ENCODE results near the gene MKLN1. TPM values are rescaled to one million over a fixed set of nuclear protein-coding genes. Genes with fewer than 3 reads are reported as not detected.
"Not testable (repeated sequence)": the region's sequence is repeated elsewhere in the genome, so short reads cannot be mapped to it uniquely, and the experiment has no call there.

The MKLN1 gene
- polyA plus RNA-seq, 2 of the 4 experiments (the other 2 are of a cell fraction), result 39.6 to 84.5 TPM

GRCh38 chr7:131513245-131514061 lies 185.8 kb downstream of the MKLN1 start (continued):
- TF ChIP-seq, protein P1, sequence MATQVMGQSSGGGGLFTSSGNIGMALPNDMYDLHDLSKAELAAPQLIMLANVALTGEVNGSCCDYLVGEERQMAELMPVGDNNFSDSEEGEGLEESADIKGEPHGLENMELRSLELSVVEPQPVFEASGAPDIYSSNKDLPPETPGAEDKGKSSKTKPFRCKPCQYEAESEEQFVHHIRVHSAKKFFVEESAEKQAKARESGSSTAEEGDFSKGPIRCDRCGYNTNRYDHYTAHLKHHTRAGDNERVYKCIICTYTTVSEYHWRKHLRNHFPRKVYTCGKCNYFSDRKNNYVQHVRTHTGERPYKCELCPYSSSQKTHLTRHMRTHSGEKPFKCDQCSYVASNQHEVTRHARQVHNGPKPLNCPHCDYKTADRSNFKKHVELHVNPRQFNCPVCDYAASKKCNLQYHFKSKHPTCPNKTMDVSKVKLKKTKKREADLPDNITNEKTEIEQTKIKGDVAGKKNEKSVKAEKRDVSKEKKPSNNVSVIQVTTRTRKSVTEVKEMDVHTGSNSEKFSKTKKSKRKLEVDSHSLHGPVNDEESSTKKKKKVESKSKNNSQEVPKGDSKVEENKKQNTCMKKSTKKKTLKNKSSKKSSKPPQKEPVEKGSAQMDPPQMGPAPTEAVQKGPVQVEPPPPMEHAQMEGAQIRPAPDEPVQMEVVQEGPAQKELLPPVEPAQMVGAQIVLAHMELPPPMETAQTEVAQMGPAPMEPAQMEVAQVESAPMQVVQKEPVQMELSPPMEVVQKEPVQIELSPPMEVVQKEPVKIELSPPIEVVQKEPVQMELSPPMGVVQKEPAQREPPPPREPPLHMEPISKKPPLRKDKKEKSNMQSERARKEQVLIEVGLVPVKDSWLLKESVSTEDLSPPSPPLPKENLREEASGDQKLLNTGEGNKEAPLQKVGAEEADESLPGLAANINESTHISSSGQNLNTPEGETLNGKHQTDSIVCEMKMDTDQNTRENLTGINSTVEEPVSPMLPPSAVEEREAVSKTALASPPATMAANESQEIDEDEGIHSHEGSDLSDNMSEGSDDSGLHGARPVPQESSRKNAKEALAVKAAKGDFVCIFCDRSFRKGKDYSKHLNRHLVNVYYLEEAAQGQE (IDR thresholded peaks at IDR 0.05), result no peak
- TF ChIP-seq ESRRA (IDR thresholded peaks at IDR 0.05; ENCODE audit: borderline replicate concordance, low read length), result no peak
- TF ChIP-seq NPAS2 (CRISPR knock-in tag; IDR thresholded peaks at IDR 0.05; ENCODE audit: borderline replicate concordance), result no peak
- TF ChIP-seq POLR2A (IDR thresholded peaks at IDR 0.05; ENCODE audit: low read length), result no peak
- TF ChIP-seq ZSCAN20 (CRISPR knock-in tag; IDR thresholded peaks at IDR 0.05), result no peak
- no peak for TF ChIP-seq HOXB13 (CRISPR knock-in tag; IDR thresholded peaks at IDR 0.05; ENCODE audit: low read depth)
- no peak for TF ChIP-seq CHD2 (IDR thresholded peaks at IDR 0.05; ENCODE audit: low read length, partially characterized antibody)
- no peak for TF ChIP-seq USF2 (IDR thresholded peaks at IDR 0.05)

DNA sequence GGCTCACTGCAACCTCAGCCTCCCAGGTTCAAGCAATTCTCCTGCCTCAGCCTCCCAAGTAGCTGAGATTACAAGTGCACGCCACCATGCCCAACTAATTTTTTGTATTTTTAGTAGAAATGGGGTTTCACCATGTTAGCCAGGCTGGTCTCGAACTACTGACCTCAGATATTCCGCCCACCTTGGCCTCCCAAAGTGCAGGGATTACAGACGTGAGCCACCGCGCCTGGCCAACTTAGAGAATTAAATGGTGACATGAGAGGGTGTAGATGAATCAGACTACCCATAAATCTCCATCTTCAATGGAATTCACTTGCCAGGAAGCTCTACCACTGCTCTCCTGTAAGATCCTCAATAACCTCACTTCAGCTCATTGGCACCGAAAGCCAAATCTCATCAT lies 187.8 kb downstream of the MKLN1 start:
- POLR2A ChIA-PET; H3K9me3 ChIP-seq; H3K4me2 ChIP-seq; H3K4me1 ChIP-seq; FAIRE-seq; ATAC-seq; H3K27ac ChIP-seq; H3K4me3 ChIP-seq; DNase-seq (ENCODE audit: low read depth in 1 of 2, low spot score in 1 of 2): not testable (repeated sequence)
- CTCF ChIA-PET, result interaction anchor here (0.8 to 11.9 kb wide), 9 partner anchors 9 to 533 kb away, joined by 3 to 212 read pairs (median 8); no protein-coding TSS in a partner anchor
- 88% methylated on average over 7 of the region's 7 CpGs for WGBS (ENCODE audit: missing lambda C conversion rate)

GRCh38 chr7:131517218-131517923 lies 189.7 kb downstream of the MKLN1 start:
- no peak overlapping the region for H3K27ac ChIP-seq
- H3K4me3 ChIP-seq, result no peak overlapping the region
- WGBS (ENCODE audit: missing lambda C conversion rate), result 89% methylated on average over 19 of the region's 19 CpGs
- H3K4me2 ChIP-seq, result no peak overlapping the region
- H3K9me3 ChIP-seq, result no peaks in the 10 kb centered on the region
- POLR2A ChIA-PET, result no interaction called here
- TF ChIP-seq POLR2AphosphoS2 (conservative IDR thresholded peaks at IDR 0.05; ENCODE audit: low read length) (no peak), NFE2L2 (conservative IDR thresholded peaks at IDR 0.05; ENCODE audit: low read length) (no peak), SMC3 (IDR thresholded peaks at IDR 0.05) (no peak), RAD21 (conservative IDR thresholded peaks at IDR 0.05 in 1 of 2, IDR thresholded peaks at IDR 0.05 in 1 of 2) (no peak), NR3C1 (IDR thresholded peaks at IDR 0.05) (no peak), CHD2 (IDR thresholded peaks at IDR 0.05; ENCODE audit: low read length, partially characterized antibody) (no peak), KDM1A (IDR thresholded peaks at IDR 0.05; ENCODE audit: low read depth) (no peak), KDM5A (IDR thresholded peaks at IDR 0.05) (no peak), SREBF2 (IDR thresholded peaks at IDR 0.05) (no peak), CBX8 (IDR thresholded peaks at IDR 0.05) (no peak), PHF8 (IDR thresholded peaks at IDR 0.05; ENCODE audit: borderline replicate concordance, low read depth) (no peak), ZNF302 (CRISPR knock-in tag; IDR thresholded peaks at IDR 0.05) (no peak), RFX5 (IDR thresholded peaks at IDR 0.05) (no peak), MAZ (IDR thresholded peaks at IDR 0.05; ENCODE audit: borderline replicate concordance, low read depth, low read length) (no peak)
- TF ChIP-seq, protein P2, sequence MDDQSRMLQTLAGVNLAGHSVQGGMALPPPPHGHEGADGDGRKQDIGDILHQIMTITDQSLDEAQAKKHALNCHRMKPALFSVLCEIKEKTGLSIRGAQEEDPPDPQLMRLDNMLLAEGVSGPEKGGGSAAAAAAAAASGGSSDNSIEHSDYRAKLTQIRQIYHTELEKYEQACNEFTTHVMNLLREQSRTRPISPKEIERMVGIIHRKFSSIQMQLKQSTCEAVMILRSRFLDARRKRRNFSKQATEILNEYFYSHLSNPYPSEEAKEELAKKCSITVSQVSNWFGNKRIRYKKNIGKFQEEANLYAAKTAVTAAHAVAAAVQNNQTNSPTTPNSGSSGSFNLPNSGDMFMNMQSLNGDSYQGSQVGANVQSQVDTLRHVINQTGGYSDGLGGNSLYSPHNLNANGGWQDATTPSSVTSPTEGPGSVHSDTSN (IDR thresholded peaks at IDR 0.05), result no peak
- TF ChIP-seq, protein P3, sequence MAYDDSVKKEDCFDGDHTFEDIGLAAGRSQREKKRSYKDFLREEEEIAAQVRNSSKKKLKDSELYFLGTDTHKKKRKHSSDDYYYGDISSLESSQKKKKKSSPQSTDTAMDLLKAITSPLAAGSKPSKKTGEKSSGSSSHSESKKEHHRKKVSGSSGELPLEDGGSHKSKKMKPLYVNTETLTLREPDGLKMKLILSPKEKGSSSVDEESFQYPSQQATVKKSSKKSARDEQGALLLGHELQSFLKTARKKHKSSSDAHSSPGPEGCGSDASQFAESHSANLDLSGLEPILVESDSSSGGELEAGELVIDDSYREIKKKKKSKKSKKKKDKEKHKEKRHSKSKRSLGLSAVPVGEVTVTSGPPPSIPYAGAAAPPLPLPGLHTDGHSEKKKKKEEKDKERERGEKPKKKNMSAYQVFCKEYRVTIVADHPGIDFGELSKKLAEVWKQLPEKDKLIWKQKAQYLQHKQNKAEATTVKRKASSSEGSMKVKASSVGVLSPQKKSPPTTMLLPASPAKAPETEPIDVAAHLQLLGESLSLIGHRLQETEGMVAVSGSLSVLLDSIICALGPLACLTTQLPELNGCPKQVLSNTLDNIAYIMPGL (CRISPR knock-in tag; IDR thresholded peaks at IDR 0.05; ENCODE audit: borderline replicate concordance), result no peak
- FAIRE-seq, result no peak
- CTCF ChIA-PET, result interaction anchor here (0.6 kb wide), 1 partner anchor 107 kb away, joined by 4 read pairs; no protein-coding TSS in a partner anchor
- H3K4me1 ChIP-seq, result peaks cover 20% of the 10 kb centered on the region
- no peak for DNase-seq (ENCODE audit: low read depth in 1 of 2, low spot score in 1 of 2)
- ATAC-seq, result no peak
